Aorta (tissue), 5 donors: ENCODE data around the gene MORC4. TPM values are rescaled to one million over a fixed set of nuclear protein-coding genes. Genes with fewer than 3 reads are reported as not detected.
A peak's percentile ranks its signal among the peaks of the same experiment; 100 is the strongest.

Experiments
- ATAC-seq: fragments of 200-7000 bp; cut with Tn5 transposase; one replicate; pipeline ENCODE4 v1.9.1; 2022; ENCODE audit warnings: moderate library complexity; ENCODE audit not compliant: low FRiP score
- DNase-seq, 2 donors: peaks; one replicate each; pipeline ENCODE4 v3.0.0-alpha.2; 2020
- H3K27ac ChIP-seq, 2 donors: one replicate each; pipeline ENCODE4 v1.5.1; 2013; ENCODE audit warnings: low read length in 2 of 2, mild to moderate bottlenecking in 2 of 2, moderate library complexity in 2 of 2, control low read depth in 1 of 2, inconsistent platforms in 1 of 2, low read depth in 1 of 2
- H3K27me3 ChIP-seq, 2 donors: one replicate each; pipeline ENCODE4 v1.6.1; 2013; ENCODE audit warnings: control low read depth in 1 of 2, low read length in 1 of 2, mild to moderate bottlenecking in 1 of 2, moderate library complexity in 1 of 2; ENCODE audit not compliant: insufficient read depth in 2 of 2, control insufficient read depth in 1 of 2
- H3K36me3 ChIP-seq, 2 donors: one replicate each; pipeline ENCODE4 v1.6.1; 2013; ENCODE audit warnings: control low read depth in 1 of 2, low read length in 1 of 2, mild to moderate bottlenecking in 1 of 2; ENCODE audit not compliant: insufficient read depth in 2 of 2, control insufficient read depth in 1 of 2
- H3K4me1 ChIP-seq, 2 donors: one replicate each; pipeline ENCODE4 v1.6.1; 2013; ENCODE audit warnings: low read length in 2 of 2, control low read depth in 1 of 2, mild to moderate bottlenecking in 1 of 2, moderate library complexity in 1 of 2; ENCODE audit not compliant: insufficient read depth in 2 of 2, control insufficient read depth in 1 of 2
- H3K4me3 ChIP-seq, 2 donors: one replicate each; pipeline ENCODE4 v1.5.1; 2013; ENCODE audit warnings: low read length in 2 of 2, control low read depth in 1 of 2, mild to moderate bottlenecking in 1 of 2
- H3K9me3 ChIP-seq: one replicate; pipeline ENCODE4 v1.6.1; 2013; ENCODE audit warnings: mild to moderate bottlenecking, low read length; ENCODE audit not compliant: control insufficient read depth
- WGBS, 2 donors: extraction: QIAGEN DNeasy Blood & Tissue Kit; methylation state at CpG; one replicate each; pipeline ENCODE4 v1.1.7; 2013; 5-methylcytosine and 5-hydroxymethylcytosine counted together
- intact Hi-C, 2 donors: fragments of 100-400 bp; cut with DNase I; formaldehyde crosslinking; loops; one replicate each; pipeline versions ENCODE4 v1.14.2 to v1.15.0; 2022
- polyA plus RNA-seq, 2 donors: library from polyadenylated mRNA; stranded (reverse); fragments of 200-250 nt; gene quantifications; one replicate each; pipeline ENCODE4 v1.2.3, GENCODE V29; 2013
- total RNA-seq, 2 donors: library from RNA; stranded (reverse); fragmentation: NEBNext Ultra II Directional; extraction: Animal tissue kit (Norgen Biotek cat#: 25700); gene quantifications; one replicate each; pipeline ENCODE4 v1.2.1, GENCODE V29; 2021
- donor health status: healthy with polysubstance abuse.
- donor health status: Bipolar disorder and iron deficiency.
- donor health status: DM: no; HTN: no; CAD: no.
- donor health status: DM: no; HTN: no; CAD: no.
- donor health status: DM: yes; HTN: yes; CAD: no.

MORC4 gene
- total and polyA plus RNA-seq, 4 donors = 8.0 to 17.0 (median 13.2) TPM

GRCh38 chrX:106949366-106949765, 50.6 kb downstream of the MORC4 start:
- Histone ChIP-seq H3K4me3 (no peak overlapping the region), H3K27ac (no peak overlapping the region), H3K4me1 (no peaks in the 10 kb centered on the region), H3K36me3 (no peaks in the 10 kb centered on the region), H3K9me3 (no peaks in the 10 kb centered on the region), H3K27me3 (no peaks in the 10 kb centered on the region)
- WGBS, 2 donors = 81 to 96% methylated on average over 1 of the region's 1 CpG
- DNase-seq (no peak), ATAC-seq (no peak)
- intact Hi-C loops = no loop called here

- no peak overlapping the region for H3K4me3 ChIP-seq
- no peaks in the 10 kb centered on the region for H3K36me3 ChIP-seq
- no peak overlapping the region for H3K27ac ChIP-seq
- ATAC-seq (no peak), DNase-seq (no peak)
- no peaks in the 10 kb centered on the region for H3K9me3 ChIP-seq
- H3K4me1 ChIP-seq = no peaks in the 10 kb centered on the region
- intact Hi-C loops = no loop called here
- no peaks in the 10 kb centered on the region for H3K27me3 ChIP-seq
- WGBS, 2 donors = 81 to 96% methylated on average over 3 of the region's 3 CpGs
Measured at GRCh38 chrX:106948641-106949040, 51.4 kb downstream of the MORC4 start.

- no peak for ATAC-seq
- DNase-seq = no peak
- Histone ChIP-seq H3K27ac (no peak overlapping the region), H3K36me3 (peaks cover 0 to 2% of the 10 kb centered on the region in 2 donors), H3K9me3 (no peaks in the 10 kb centered on the region), H3K4me3 (no peak overlapping the region), H3K4me1 (no peaks in the 10 kb centered on the region), H3K27me3 (no peaks in the 10 kb centered on the region)
- intact Hi-C loops = no loop called here
- WGBS, 2 donors = 83 to 96% methylated on average over 3 of the region's 3 CpGs
Measured at GRCh38 chrX:106946464-106946863, 53.5 kb downstream of the MORC4 start.

DNA sequence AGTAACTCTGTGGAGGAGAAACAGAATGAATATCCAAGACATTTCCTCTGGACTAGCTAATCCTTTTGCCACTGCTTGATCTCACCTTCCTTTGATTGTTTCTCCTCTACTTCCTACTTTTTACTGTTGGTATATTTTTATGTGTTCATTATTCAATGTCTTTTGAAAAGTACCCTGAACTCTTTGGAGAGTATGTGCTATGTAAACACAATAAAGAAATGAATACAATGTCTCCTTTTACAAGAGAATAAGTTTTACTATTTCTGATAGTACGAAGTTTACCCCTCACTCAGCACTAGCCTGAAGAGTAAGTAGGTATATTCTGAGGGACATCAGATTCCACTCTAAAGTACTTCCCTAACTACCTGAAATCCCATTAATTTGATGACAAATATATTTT, 59.9 kb downstream of the MORC4 start:
- intact Hi-C loops = loop anchor here in 1 of 2 donors (5.0 kb wide), 1 partner anchor 43 kb away; no protein-coding TSS in a partner anchor
- no peaks in the 10 kb centered on the region for H3K9me3 ChIP-seq
- H3K36me3 ChIP-seq = peaks cover 0 to 2% of the 10 kb centered on the region in 2 donors
- no peaks in the 10 kb centered on the region for H3K27me3 ChIP-seq
- ATAC-seq (no peak), DNase-seq (no peak)
- H3K4me3 ChIP-seq = no peak overlapping the region
- WGBS, 2 donors = 77 to 87% methylated on average over 1 of the region's 1 CpG
- H3K27ac ChIP-seq = no peak overlapping the region
- H3K4me1 ChIP-seq = no peaks in the 10 kb centered on the region

DNA sequence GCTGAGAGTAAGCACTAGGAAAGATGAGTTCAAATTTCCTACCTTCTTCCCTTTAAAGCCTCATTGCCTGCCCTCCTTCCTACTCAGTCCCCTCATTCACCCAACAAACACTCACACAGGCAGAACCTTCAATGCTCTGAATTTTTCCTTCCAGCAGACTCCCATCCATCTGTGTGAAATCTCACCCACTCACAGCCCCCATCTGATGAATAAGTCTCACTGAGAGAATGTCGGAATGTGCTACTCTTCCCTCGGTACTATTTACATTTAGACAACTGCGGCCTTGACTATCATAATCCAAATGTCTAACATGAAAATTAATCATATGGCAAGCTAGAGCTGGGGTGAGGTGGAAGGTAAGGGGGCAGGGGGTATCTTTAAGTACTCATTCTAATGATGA, 60.4 kb downstream of the MORC4 start:
- Histone ChIP-seq H3K27me3 (no peaks in the 10 kb centered on the region), H3K27ac (no peak overlapping the region), H3K36me3 (peaks cover 0 to 2% of the 10 kb centered on the region in 2 donors), H3K4me1 (no peaks in the 10 kb centered on the region), H3K4me3 (no peak overlapping the region), H3K9me3 (no peaks in the 10 kb centered on the region)
- intact Hi-C loops = no loop called here
- WGBS, 2 donors = 70 to 73% methylated on average over 3 of the region's 3 CpGs
- ATAC-seq (no peak), DNase-seq (no peak)

DNA sequence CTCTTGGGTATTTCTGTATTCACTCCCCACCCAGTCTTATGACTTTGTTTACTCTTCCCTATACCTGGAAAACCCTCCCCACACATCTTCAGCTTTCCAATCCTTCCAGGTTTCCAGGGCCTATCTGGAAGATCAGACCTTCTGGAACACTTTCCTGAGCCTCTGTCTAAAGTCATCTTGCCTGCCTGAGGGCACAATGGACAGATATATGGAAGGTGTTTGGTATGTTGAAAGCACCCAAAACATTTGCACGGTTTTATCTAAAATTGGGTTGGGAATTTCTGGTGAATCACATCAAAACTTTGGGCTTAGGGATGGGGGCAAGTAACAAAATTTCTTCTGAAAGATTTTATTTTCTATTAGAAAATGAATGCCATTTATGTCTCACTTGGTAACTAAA, 63.8 kb downstream of the MORC4 start:
- Histone ChIP-seq H3K27me3 (no peaks in the 10 kb centered on the region), H3K4me1 (no peaks in the 10 kb centered on the region), H3K36me3 (no peaks in the 10 kb centered on the region), H3K27ac (no peak overlapping the region), H3K9me3 (no peaks in the 10 kb centered on the region), H3K4me3 (no peak overlapping the region)
- ATAC-seq (no peak), DNase-seq (no peak)
- intact Hi-C loops = no loop called here
- WGBS, 2 donors = 42 to 85% methylated on average over 1 of the region's 1 CpG

GRCh38 chrX:106935175-106935574, 64.8 kb downstream of the MORC4 start:
- Histone ChIP-seq H3K36me3 (no peaks in the 10 kb centered on the region), H3K4me3 (no peak overlapping the region), H3K27ac (no peak overlapping the region), H3K4me1 (no peaks in the 10 kb centered on the region), H3K27me3 (no peaks in the 10 kb centered on the region), H3K9me3 (no peaks in the 10 kb centered on the region)
- DNase-seq (no peak), ATAC-seq (no peak)
- intact Hi-C loops = no loop called here
- WGBS, 2 donors = 47 to 49% methylated on average over 4 of the region's 4 CpGs

- Histone ChIP-seq H3K4me1 (no peaks in the 10 kb centered on the region), H3K4me3 (no peak overlapping the region), H3K27me3 (no peaks in the 10 kb centered on the region), H3K9me3 (no peaks in the 10 kb centered on the region), H3K36me3 (no peaks in the 10 kb centered on the region), H3K27ac (no peak overlapping the region)
- intact Hi-C loops = no loop called here
- DNase-seq (no peak), ATAC-seq (no peak)
- WGBS, 2 donors = 23 to 58% methylated on average over 3 of the region's 3 CpGs
Measured at GRCh38 chrX:106933538-106933961, 66.5 kb downstream of the MORC4 start.

- no peaks in the 10 kb centered on the region for H3K36me3 ChIP-seq
- intact Hi-C loops = no loop called here
- no peak overlapping the region for H3K4me3 ChIP-seq
- ATAC-seq (peak; percentile 49), DNase-seq (no peak)
- no peak overlapping the region for H3K27ac ChIP-seq
- no peaks in the 10 kb centered on the region for H3K9me3 ChIP-seq
- no peaks in the 10 kb centered on the region for H3K27me3 ChIP-seq
- WGBS, 2 donors = 66 to 69% methylated on average over 6 of the region's 6 CpGs
- no peaks in the 10 kb centered on the region for H3K4me1 ChIP-seq
Measured at GRCh38 chrX:106932960-106933537, 67.0 kb downstream of the MORC4 start.
